K562 (cell line): ENCODE results near the gene SMIM12. TPM values are rescaled to one million over a fixed set of nuclear protein-coding genes. Genes with fewer than 3 reads are reported as not detected.

Experiments
- ATF1 ChIP-seq, 2 experiments: fragments of 450-650 bp in 1 of 2; IDR thresholded peaks; 2 replicates each; pipeline ENCODE4 v1.6.1; 2016; ENCODE audit warnings: missing compliant biosample characterization in 1 of 2, missing genetic modification characterization in 1 of 2
- DACH1 ChIP-seq: fragments of 450-650 bp; IDR thresholded peaks from 2 replicates; pipeline ENCODE4 v1.6.1; 2018; ENCODE audit not compliant: partially characterized antibody
- REST ChIP-seq, 2 experiments: fragments of 450-650 bp; formaldehyde crosslinking in 1 of 2; IDR thresholded peaks; 2 replicates each; pipeline versions ENCODE4 v1.4.0 to v1.6.1; 2014 to 2020; ENCODE audit warnings: mild to moderate bottlenecking in 2 of 2, borderline replicate concordance in 1 of 2, low read depth in 1 of 2
- RNF219 ChIP-seq: fragments of 250-450 bp; sonication (Bioruptor Pico); IDR thresholded peaks from 2 replicates; pipeline ENCODE4 v1.5.0; 2022; ENCODE audit warnings: mild to moderate bottlenecking
- ZNF212 ChIP-seq: fragments of 450-650 bp; formaldehyde crosslinking; IDR thresholded peaks from 2 replicates; pipeline ENCODE4 v1.4.0; 2020; ENCODE audit warnings: mild to moderate bottlenecking
- polyA plus RNA-seq, 8 experiments: library from polyadenylated mRNA; depleted of rRNA in 4 of 8; stranded (reverse) in 5 of 8; unstranded in 3 of 8; fragments of >200 nt; fragmentation: Nextera tagmentation in 2 of 8; fragmentation: Illumina TruSeq in 1 of 8; extraction: Ambion mirVana in 2 of 8; extraction: Trizol in 1 of 8; gene quantifications; 2 replicates each; pipeline versions ENCODE4 v1.2.1 to v1.2.3, GENCODE V29; 2011 to 2014; ENCODE audit warnings: inconsistent platforms in 1 of 8, missing spikeins in 1 of 8
- total RNA-seq, 7 experiments: library from RNA; depleted of rRNA in 6 of 7; stranded (reverse); fragments of >200 nt in 6 of 7; fragmentation: Illumina TruSeq in 2 of 7; extraction: Trizol in 2 of 7; gene quantifications; 2 replicates each; pipeline versions ENCODE4 v1.2.1 to v1.2.3, GENCODE V29; 2011 to 2021; ENCODE audit warnings: low replicate concordance in 1 of 7

SMIM12 gene
- total and polyA plus RNA-seq, 9 of the 15 experiments (the other 6 are each of a cell fraction or from before 2014, with no cell fraction given) = 51.7 to 112 (median 63.9) TPM

- no peak for TF ChIP-seq RNF219 (CRISPR knock-in tag)
- TF ChIP-seq DACH1 = peak; percentile 23
- no peak for TF ChIP-seq ZNF212 (CRISPR knock-in tag)
- no peak for TF ChIP-seq ATF1 (CRISPR knock-in tag; IDR thresholded peaks at IDR 0.05)
- peak; percentile 62; the same call in 1 of the 2 replicates for TF ChIP-seq ATF1 (tag; IDR thresholded peaks at IDR 0.05)
- TF ChIP-seq REST (IDR thresholded peaks at IDR 0.05; ENCODE audit: borderline replicate concordance) = peak; percentile 93
- no peak for TF ChIP-seq REST (CRISPR knock-in tag; IDR thresholded peaks at IDR 0.05; ENCODE audit: low read depth)
Observed at GRCh38 chr1:34852677-34853217, 6.8 kb downstream of the SMIM12 start (continued).
